Prostate gland (tissue), 2 donors: ENCODE results near the gene BAIAP2. TPM values are rescaled to one million over a fixed set of nuclear protein-coding genes. Genes with fewer than 3 reads are reported as not detected.

Experiments
- DNase-seq: peaks from one replicate; pipeline ENCODE4 v3.0.0-alpha.2; 2019; ENCODE audit warnings: low spot score
- H3K27ac ChIP-seq, 2 donors: fragments of 200-600 bp; sonication (generic); 2 replicates each; pipeline ENCODE4 v1.5.1; 2017 to 2019
- H3K27me3 ChIP-seq: fragments of 200-600 bp; sonication (generic); replicated peaks from 2 replicates; pipeline ENCODE4 v1.5.1; 2019; ENCODE audit not compliant: insufficient read depth
- H3K36me3 ChIP-seq, 2 donors: fragments of 200-600 bp; sonication (generic); 1 replicate in 1 of 2; 2 replicates in 1 of 2; pipeline versions ENCODE4 v1.5.1 to v1.8.1; 2017 to 2019
- H3K4me1 ChIP-seq: fragments of 200-600 bp; sonication (generic); replicated peaks from 2 replicates; pipeline ENCODE4 v1.5.1; 2019
- H3K4me3 ChIP-seq, 2 donors: fragments of 200-600 bp; sonication (generic); 2 replicates each; pipeline ENCODE4 v1.5.1; 2017 to 2019
- H3K9me3 ChIP-seq: fragments of 200-600 bp; sonication (generic); 2 replicates; pipeline ENCODE4 v1.5.1; 2017
- POLR2A ChIP-seq: fragments of 450-650 bp; IDR thresholded peaks from one replicate; pipeline ENCODE4 v1.6.1; 2016; ENCODE audit warnings: antibody characterized with exemption, mild to moderate bottlenecking
- POLR2AphosphoS5 ChIP-seq: sonication (generic); formaldehyde crosslinking; IDR thresholded peaks from one replicate; pipeline ENCODE4 v1.6.1; 2017; ENCODE audit warnings: antibody characterized with exemption
- WGBS: methylation state at CpG from one replicate; pipeline ENCODE4 v1.1.5; 2018; 5-methylcytosine and 5-hydroxymethylcytosine counted together
- intact Hi-C: fragments of 100-400 bp; cut with DNase I; formaldehyde crosslinking; loops from one replicate; pipeline ENCODE4 v1.14.2; 2022
- total RNA-seq, 2 donors: library from RNA; depleted of rRNA; stranded (reverse); fragments of >200 nt; gene quantifications; one replicate each; pipeline ENCODE4 v1.1.0, GENCODE V29; 2016
- TF ChIP-seq, protein P1 (sequence below), 4 experiments: fragments of 200-600 bp in 2 of 4; fragments of 450-650 bp in 2 of 4; sonication (generic) in 2 of 4; IDR thresholded peaks; 1 replicate in 3 of 4; 2 replicates in 1 of 4; pipeline ENCODE4 v1.5.1; 2016 to 2019; ENCODE audit warnings: antibody characterized with exemption in 4 of 4, mild to moderate bottlenecking in 2 of 4, moderate library complexity in 2 of 4

The BAIAP2 gene
- total RNA-seq, 2 donors from 2014 or later, result 125 to 148 TPM

- H3K36me3 ChIP-seq, result no peaks in the 10 kb centered on the region
- no peaks in the 10 kb centered on the region for H3K27me3 ChIP-seq
- H3K27ac ChIP-seq, result no peak overlapping the region
- 87% methylated on average over 15 of the region's 15 CpGs for WGBS
- TF ChIP-seq POLR2AphosphoS5 (no peak), POLR2A (no peak)
- TF ChIP-seq, protein P1, sequence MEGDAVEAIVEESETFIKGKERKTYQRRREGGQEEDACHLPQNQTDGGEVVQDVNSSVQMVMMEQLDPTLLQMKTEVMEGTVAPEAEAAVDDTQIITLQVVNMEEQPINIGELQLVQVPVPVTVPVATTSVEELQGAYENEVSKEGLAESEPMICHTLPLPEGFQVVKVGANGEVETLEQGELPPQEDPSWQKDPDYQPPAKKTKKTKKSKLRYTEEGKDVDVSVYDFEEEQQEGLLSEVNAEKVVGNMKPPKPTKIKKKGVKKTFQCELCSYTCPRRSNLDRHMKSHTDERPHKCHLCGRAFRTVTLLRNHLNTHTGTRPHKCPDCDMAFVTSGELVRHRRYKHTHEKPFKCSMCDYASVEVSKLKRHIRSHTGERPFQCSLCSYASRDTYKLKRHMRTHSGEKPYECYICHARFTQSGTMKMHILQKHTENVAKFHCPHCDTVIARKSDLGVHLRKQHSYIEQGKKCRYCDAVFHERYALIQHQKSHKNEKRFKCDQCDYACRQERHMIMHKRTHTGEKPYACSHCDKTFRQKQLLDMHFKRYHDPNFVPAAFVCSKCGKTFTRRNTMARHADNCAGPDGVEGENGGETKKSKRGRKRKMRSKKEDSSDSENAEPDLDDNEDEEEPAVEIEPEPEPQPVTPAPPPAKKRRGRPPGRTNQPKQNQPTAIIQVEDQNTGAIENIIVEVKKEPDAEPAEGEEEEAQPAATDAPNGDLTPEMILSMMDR (IDR thresholded peaks at IDR 0.05), result no peak
- no peak overlapping the region for H3K4me3 ChIP-seq
- no peaks in the 10 kb centered on the region for H3K9me3 ChIP-seq
- DNase-seq, result no peak
- intact Hi-C loops, result no loop called here
- no peaks in the 10 kb centered on the region for H3K4me1 ChIP-seq
These were observed 113.6 kb downstream of the BAIAP2 start for GRCh38 chr17:81148571-81148970.

GRCh38 chr17:81148986-81149533, 114.1 kb downstream of the BAIAP2 start:
- Histone ChIP-seq H3K27ac (no peak overlapping the region), H3K4me1 (no peaks in the 10 kb centered on the region), H3K36me3 (no peaks in the 10 kb centered on the region), H3K9me3 (no peaks in the 10 kb centered on the region), H3K27me3 (no peaks in the 10 kb centered on the region), H3K4me3 (no peak overlapping the region)
- no peak for TF ChIP-seq POLR2AphosphoS5
- intact Hi-C loops, result no loop called here
- DNase-seq, result no peak
- WGBS, result 82% methylated on average over 14 of the region's 14 CpGs

DNA sequence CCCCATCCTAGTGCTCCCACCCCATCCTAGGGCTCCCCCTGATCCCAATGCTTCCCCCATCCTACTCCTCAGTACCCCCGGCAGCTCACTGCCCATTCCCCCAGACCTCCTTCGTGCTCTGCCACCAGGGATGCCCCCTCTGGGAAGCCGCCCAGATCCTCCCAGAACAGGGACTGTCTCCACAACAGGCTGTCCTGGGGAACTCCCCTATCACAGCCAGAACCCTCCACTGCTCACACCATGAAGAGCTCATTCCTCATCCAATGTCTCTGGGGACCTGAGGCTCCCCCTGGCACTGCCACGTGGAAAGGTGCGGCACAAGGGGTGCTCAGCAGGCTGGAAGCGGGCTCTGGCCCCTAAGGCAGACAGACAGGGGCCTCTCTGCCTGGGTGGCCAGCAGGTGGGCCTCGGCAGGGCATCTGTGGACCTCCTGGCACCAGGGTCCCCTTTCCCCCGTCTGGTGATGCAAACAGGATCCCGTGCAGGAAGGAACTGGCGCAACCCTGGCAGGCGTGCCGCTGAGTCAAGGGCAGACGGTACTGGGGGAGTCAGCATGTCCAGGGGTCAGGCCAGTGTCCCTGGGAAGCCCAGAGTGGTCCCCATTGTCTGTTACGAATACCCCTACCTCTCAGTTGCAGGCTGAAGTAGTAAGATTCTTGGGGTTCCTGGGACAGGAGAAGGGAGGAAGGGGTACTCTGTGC, 115.6 kb downstream of the BAIAP2 start:
- Histone ChIP-seq H3K36me3 (no peaks in the 10 kb centered on the region), H3K4me3 (no peak overlapping the region), H3K9me3 (no peaks in the 10 kb centered on the region), H3K4me1 (no peaks in the 10 kb centered on the region), H3K27ac (no peak overlapping the region), H3K27me3 (no peaks in the 10 kb centered on the region)
- intact Hi-C loops, result no loop called here
- 79% methylated on average over 12 of the region's 14 CpGs for WGBS
- no peak for DNase-seq
- no peak for TF ChIP-seq POLR2AphosphoS5
- TF ChIP-seq POLR2A, result no peak
- TF ChIP-seq, protein P1 (IDR thresholded peaks at IDR 0.05), result no peak

DNA sequence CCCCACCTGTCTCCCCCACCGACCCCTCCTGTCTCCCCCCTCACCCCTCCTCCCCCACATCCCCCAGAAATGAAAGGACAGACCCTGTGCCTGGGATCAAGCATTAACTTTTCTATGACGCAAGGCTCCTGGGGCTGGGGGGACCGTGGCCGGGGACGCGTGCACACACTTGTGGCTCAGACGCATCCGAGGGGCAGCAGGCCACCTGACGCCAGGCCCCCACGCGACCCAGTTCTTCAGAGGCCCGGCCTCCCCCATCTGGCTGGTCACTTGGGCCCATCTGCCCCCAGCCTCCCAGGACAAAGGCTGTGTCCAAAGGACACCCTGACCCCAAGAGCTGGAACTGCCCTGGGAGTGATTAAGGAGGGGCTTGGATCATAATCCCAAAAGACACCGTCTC, 116.3 kb downstream of the BAIAP2 start:
- Histone ChIP-seq H3K4me3 (no peak overlapping the region), H3K27me3 (no peaks in the 10 kb centered on the region), H3K36me3 (no peaks in the 10 kb centered on the region), H3K4me1 (no peaks in the 10 kb centered on the region), H3K9me3 (no peaks in the 10 kb centered on the region), H3K27ac (no peak overlapping the region)
- TF ChIP-seq, protein P1 (IDR thresholded peaks at IDR 0.05), result no peak
- TF ChIP-seq POLR2A (no peak), POLR2AphosphoS5 (no peak)
- no peak for DNase-seq
- WGBS, result 76% methylated on average over 12 of the region's 13 CpGs
- intact Hi-C loops, result no loop called here

- no peaks in the 10 kb centered on the region for H3K9me3 ChIP-seq
- no peaks in the 10 kb centered on the region for H3K36me3 ChIP-seq
- no peak overlapping the region for H3K4me3 ChIP-seq
- no peak overlapping the region for H3K27ac ChIP-seq
- TF ChIP-seq POLR2AphosphoS5 (no peak), POLR2A (no peak)
- TF ChIP-seq, protein P1 (IDR thresholded peaks at IDR 0.05), result no peak
- H3K27me3 ChIP-seq, result no peaks in the 10 kb centered on the region
- H3K4me1 ChIP-seq, result no peaks in the 10 kb centered on the region
- 89% methylated on average over 8 of the region's 8 CpGs for WGBS
- intact Hi-C loops, result no loop called here
- no peak for DNase-seq
These were observed 117.4 kb downstream of the BAIAP2 start for GRCh38 chr17:81152288-81152828.
